B cell (primary cell): ENCODE results near the gene UGT1A6. TPM values are rescaled to one million over a fixed set of nuclear protein-coding genes. Genes with fewer than 3 reads are reported as not detected.

ENCODE experiments used
- ATAC-seq: fragments of 200-7000 bp; cut with Tn5 transposase; one replicate; pipeline ENCODE4 v1.10.0; 2021; ENCODE audit warnings: low read depth, mild to moderate bottlenecking, moderate number of reproducible peaks, moderate library complexity
- CTCF ChIA-PET: fragments of 350-600 bp; sonication (Branson Sonifier 250); formaldehyde crosslinking; loops from one replicate; lab custom pipeline; 2021; ENCODE audit warnings: antibody characterized with exemption, inconsistent platforms; lab: Charles Lee
- POLR2A ChIA-PET: fragments of 350-600 bp; sonication (Branson Sonifier 250); formaldehyde crosslinking; loops from one replicate; lab custom pipeline; 2021; ENCODE audit warnings: antibody characterized with exemption; lab: Charles Lee
- DNase-seq: peaks from one replicate; pipeline ENCODE4 v3.0.0; 2013
- H2AFZ ChIP-seq: 2 replicates; pipeline ENCODE4 v1.6.1; 2012; ENCODE audit warnings: mild to moderate bottlenecking, low read depth, low read length; ENCODE audit not compliant: insufficient read depth, poor library complexity, severe bottlenecking
- H3K27ac ChIP-seq, 2 donors: 1 replicate in 1 of 2; 2 replicates in 1 of 2; pipeline ENCODE4 v1.5.1; 2012 to 2013; ENCODE audit warnings: low read length in 2 of 2, mild to moderate bottlenecking in 2 of 2, moderate library complexity in 1 of 2
- H3K27me3 ChIP-seq, 4 experiments: fragments of 200-600 bp in 1 of 4; sonication (generic) in 1 of 4; replicated peaks in 1 of 4; 1 replicate in 2 of 4; 2 replicates in 2 of 4; pipeline versions ENCODE4 v1.6.1 to v1.7.0; 2013 to 2016; ENCODE audit warnings: low read length in 3 of 4, mild to moderate bottlenecking in 2 of 4, mixed read lengths in 1 of 4, moderate library complexity in 1 of 4; ENCODE audit not compliant: insufficient read depth in 4 of 4, control insufficient read depth in 3 of 4; ENCODE audit errors: control extremely low read depth in 1 of 4
- H3K36me3 ChIP-seq, 2 experiments: replicated peaks in 1 of 2; 1 replicate in 1 of 2; 2 replicates in 1 of 2; pipeline versions ENCODE4 v1.6.1 to v1.7.1; 2013; ENCODE audit warnings: low read length in 1 of 2; ENCODE audit not compliant: insufficient read depth in 2 of 2, control insufficient read depth in 1 of 2; ENCODE audit errors: control extremely low read depth in 1 of 2, extremely low read depth in 1 of 2
- H3K4me1 ChIP-seq, 2 donors: fragments of 200-600 bp in 1 of 2; sonication (generic) in 1 of 2; 1 replicate in 1 of 2; 2 replicates in 1 of 2; pipeline versions ENCODE4 v1.5.1 to v1.6.1; 2013 to 2017; ENCODE audit warnings: low read length in 2 of 2; ENCODE audit not compliant: control insufficient read depth in 2 of 2, insufficient read depth in 2 of 2
- H3K4me2 ChIP-seq: replicated peaks from 2 replicates; pipeline ENCODE3; 2012; ENCODE audit warnings: mild to moderate bottlenecking, low read depth, low read length; ENCODE audit not compliant: poor library complexity, severe bottlenecking
- H3K4me3 ChIP-seq, 5 experiments: fragments of 200-600 bp in 1 of 5; sonication (generic) in 1 of 5; 1 replicate in 3 of 5; 2 replicates in 2 of 5; pipeline versions ENCODE4 v1.5.1 to v1.7.0; 2011 to 2016; ENCODE audit warnings: low read length in 4 of 5, mild to moderate bottlenecking in 4 of 5, low read depth in 2 of 5, control low read depth in 1 of 5, moderate library complexity in 1 of 5; ENCODE audit not compliant: insufficient read depth in 1 of 5; ENCODE audit errors: control extremely low read depth in 1 of 5, extremely low read depth in 1 of 5
- H3K79me2 ChIP-seq: fragments of 200-600 bp; sonication (generic); one replicate; pipeline ENCODE4 v1.6.0; 2016; ENCODE audit warnings: low read length; ENCODE audit not compliant: control insufficient read depth, insufficient read depth
- H3K9ac ChIP-seq: fragments of 200-600 bp; sonication (generic); 2 replicates; pipeline ENCODE4 v1.6.1; 2017; ENCODE audit warnings: mild to moderate bottlenecking, low read length, moderate library complexity
- H3K9me3 ChIP-seq, 3 donors: one replicate each; pipeline versions ENCODE4 v1.6.1 to v1.7.1; 2013; ENCODE audit warnings: low read length in 2 of 3; ENCODE audit not compliant: control insufficient read depth in 2 of 3, insufficient read depth in 1 of 3; ENCODE audit errors: control extremely low read depth in 1 of 3
- H4K20me1 ChIP-seq: 2 replicates; pipeline ENCODE4 v1.6.0; 2012; ENCODE audit warnings: mild to moderate bottlenecking, low read length; ENCODE audit not compliant: insufficient read depth, control insufficient read depth, poor library complexity, severe bottlenecking
- H3K27ac Mint-ChIP-seq: one replicate; pipeline ENCODE4 v1.8.0; 2021; ENCODE audit warnings: mixed read lengths
- H3K27me3 Mint-ChIP-seq: one replicate; pipeline ENCODE4 v1.8.0; 2021; ENCODE audit warnings: mixed read lengths
- H3K4me1 Mint-ChIP-seq: one replicate; pipeline ENCODE4 v1.8.0; 2021; ENCODE audit warnings: mixed read lengths
- H3K4me3 Mint-ChIP-seq: one replicate; pipeline ENCODE4 v1.8.0; 2021; ENCODE audit warnings: mixed read lengths
- H3K9me3 Mint-ChIP-seq: one replicate; pipeline ENCODE4 v1.8.0; 2022; ENCODE audit warnings: mixed read lengths; ENCODE audit not compliant: insufficient read depth
- CTCF ChIP-seq: fragments of 200-600 bp; IDR thresholded peaks from one replicate; pipeline ENCODE4 v1.8.0; 2022; ENCODE audit warnings: antibody characterized with exemption, mild to moderate bottlenecking
- EZH2 ChIP-seq: IDR thresholded peaks from 2 replicates; pipeline ENCODE4 v1.6.1; 2012; ENCODE audit warnings: borderline replicate concordance, low read depth, mild to moderate bottlenecking, moderate library complexity, low read length; ENCODE audit not compliant: insufficient read depth, poor library complexity, severe bottlenecking
- WGBS: methylation state at CpG from one replicate; pipeline ENCODE4 v1.1.5; 2013; ENCODE audit warnings: missing lambda C conversion rate; ENCODE audit not compliant: insufficient coverage; 5-methylcytosine and 5-hydroxymethylcytosine counted together
- intact Hi-C: fragments of 100-400 bp; cut with micrococcal nuclease; formaldehyde crosslinking; loops from one replicate; pipeline ENCODE4 v1.10.0; 2022
- polyA plus RNA-seq: library from polyadenylated mRNA; depleted of rRNA; stranded (reverse); fragments of >200 nt; gene quantifications from 2 replicates; pipeline ENCODE4 v1.2.3, GENCODE V29; 2012
- total RNA-seq, 2 donors: library from RNA; stranded (reverse); fragments of 120-200 nt in 1 of 2; gene quantifications; 1 replicate in 1 of 2; 2 replicates in 1 of 2; pipeline versions ENCODE4 v1.2.3 to v1.2.4, GENCODE V29; 2013 to 2022

The UGT1A6 gene
- total and polyA plus RNA-seq, 2 donors (not counting 1 experiment from before 2014, with no cell fraction given), result not detected

GRCh38 chr2:233794128-233794658 lies 101.5 kb downstream of the UGT1A6 start:
- H3K4me3 Mint-ChIP-seq, result no peak overlapping the region
- no peak for TF ChIP-seq CTCF
- ATAC-seq, result no peak

GRCh38 chr2:233795735-233796171 lies 103.1 kb downstream of the UGT1A6 start:
- ChIA-PET CTCF (no interaction called here), POLR2A (no interaction called here)
- no peaks in the 10 kb centered on the region for H3K4me1 ChIP-seq
- Mint-ChIP-seq H3K9me3 (peaks cover 2% of the 10 kb centered on the region), H3K27ac (no peak overlapping the region), H3K27me3 (peaks cover 3% of the 10 kb centered on the region), H3K4me1 (no peaks in the 10 kb centered on the region), H3K4me3 (no peak overlapping the region)
- H3K36me3 ChIP-seq, result no peaks in the 10 kb centered on the region
- TF ChIP-seq EZH2, result no peak
- no peak for TF ChIP-seq CTCF
- 93% methylated on average over 13 of the region's 13 CpGs for WGBS
- no peaks in the 10 kb centered on the region for H4K20me1 ChIP-seq
- H3K4me3 ChIP-seq, result no peak overlapping the region
- no peak overlapping the region for H3K4me2 ChIP-seq
- no peaks in the 10 kb centered on the region for H3K79me2 ChIP-seq
- ATAC-seq (no peak), DNase-seq (no peak)
- H3K27ac ChIP-seq, result no peak overlapping the region
- H3K9ac ChIP-seq, result no peak overlapping the region
- H2AFZ ChIP-seq, result no peak overlapping the region
- intact Hi-C loops, result no loop called here
- H3K27me3 ChIP-seq, result no peaks in the 10 kb centered on the region
- peaks cover 0 to 3% (median 0%) of the 10 kb centered on the region in 3 donors for H3K9me3 ChIP-seq

More at GRCh38 chr2:233794128-233794658, 101.5 kb downstream of the UGT1A6 start:
- ChIA-PET CTCF (no interaction called here), POLR2A (no interaction called here)
- Histone ChIP-seq H3K79me2 (no peaks in the 10 kb centered on the region), H3K27me3 (no peaks in the 10 kb centered on the region), H3K4me1 (no peaks in the 10 kb centered on the region), H3K9ac (no peak overlapping the region), H3K4me2 (no peak overlapping the region), H4K20me1 (no peaks in the 10 kb centered on the region), H3K4me3 (no peak overlapping the region), H3K9me3 (peaks cover 0 to 8% (median 0%) of the 10 kb centered on the region in 3 donors), H3K36me3 (no peaks in the 10 kb centered on the region), H2AFZ (no peak overlapping the region), H3K27ac (no peak overlapping the region)
- H3K4me1 Mint-ChIP-seq, result no peaks in the 10 kb centered on the region
- peaks cover 2% of the 10 kb centered on the region for H3K9me3 Mint-ChIP-seq
- no peak for DNase-seq
- 89% methylated on average over 17 of the region's 17 CpGs for WGBS
- peaks cover 4% of the 10 kb centered on the region for H3K27me3 Mint-ChIP-seq
- no peak overlapping the region for H3K27ac Mint-ChIP-seq
- intact Hi-C loops, result no loop called here
